Measurements from ENCODE around the gene PRDM9. TPM values are rescaled to one million over a fixed set of nuclear protein-coding genes. Genes with fewer than 3 reads are reported as not detected.
"Not testable (repeated sequence)": the region's sequence is repeated elsewhere in the genome, so short reads cannot be mapped to it uniquely, and the experiment has no call there.

Gene PRDM9
- total RNA-seq, 2 experiments from 2014 or later, result not detected

GRCh38 chr5:23496576-23496975 is 10.8 kb upstream of the PRDM9 start:
- Mint-ChIP-seq H3K4me3 (no peak overlapping the region), H3K27me3 (no peaks in the 10 kb centered on the region), H3K9me3 (ENCODE audit: low read depth) (peaks cover 9% of the 10 kb centered on the region), H3K4me1 (no peaks in the 10 kb centered on the region), H3K36me3 (no peaks in the 10 kb centered on the region), H3K27ac (no peak overlapping the region)
- CTCF ChIA-PET, result no interaction called here
- no peak for ATAC-seq
- DNase-seq, result no peak

GRCh38 chr5:23506329-23507236 is 826 bp upstream of the PRDM9 start:
- ATAC-seq (no peak), DNase-seq (no peak)
- Mint-ChIP-seq H3K27ac (no peak overlapping the region), H3K27me3 (no peaks in the 10 kb centered on the region), H3K36me3 (peaks cover 2% of the 10 kb centered on the region), H3K4me3 (no peak overlapping the region), H3K9me3 (ENCODE audit: low read depth) (peaks cover 16% of the 10 kb centered on the region), H3K4me1 (no peaks in the 10 kb centered on the region)
- CTCF ChIA-PET, result no interaction called here

GRCh38 chr5:23510434-23510833 is 3.0 kb downstream of the PRDM9 start:
- CTCF ChIA-PET, H3K27me3 Mint-ChIP-seq: not testable (repeated sequence)

GRCh38 chr5:23522553-23522952 is 15.1 kb downstream of the PRDM9 start:
- Mint-ChIP-seq H3K4me1 (no peaks in the 10 kb centered on the region), H3K36me3 (no peaks in the 10 kb centered on the region), H3K27ac (no peak overlapping the region), H3K27me3 (no peaks in the 10 kb centered on the region), H3K9me3 (ENCODE audit: low read depth) (peaks cover 4% of the 10 kb centered on the region), H3K4me3 (no peak overlapping the region)
- ATAC-seq (no peak), DNase-seq (no peak)
- CTCF ChIA-PET, result no interaction called here

More at GRCh38 chr5:23510434-23510833, 3.0 kb downstream of the PRDM9 start:
- H3K4me3 Mint-ChIP-seq, H3K4me1 Mint-ChIP-seq, DNase-seq, H3K36me3 Mint-ChIP-seq, H3K27ac Mint-ChIP-seq, ATAC-seq: not testable (repeated sequence)
- H3K9me3 Mint-ChIP-seq (ENCODE audit: low read depth), result peaks cover 15% of the 10 kb centered on the region

DNA sequence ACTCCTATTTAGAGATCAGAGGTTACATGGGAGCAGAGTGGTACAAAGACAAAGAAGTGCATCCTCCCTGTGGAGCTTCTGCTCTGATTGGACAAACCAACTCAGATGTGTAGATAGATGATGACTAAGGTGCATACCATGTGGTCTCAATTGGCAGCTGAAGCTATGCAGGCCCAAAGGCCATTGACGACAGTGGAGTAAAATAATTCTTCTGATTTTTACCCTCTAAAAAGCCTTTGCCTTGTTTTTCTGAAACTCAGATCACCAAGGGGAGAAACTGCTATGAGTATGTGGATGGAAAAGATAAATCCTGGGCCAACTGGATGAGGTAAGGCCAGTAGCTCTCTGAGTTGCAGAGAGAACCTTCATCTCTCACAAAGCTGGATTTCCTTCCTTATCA is 15.6 kb downstream of the PRDM9 start:
- H3K9me3 Mint-ChIP-seq (ENCODE audit: low read depth), result peaks cover 4% of the 10 kb centered on the region
- CTCF ChIA-PET, result no interaction called here

GRCh38 chr5:23523998-23524397 is 16.6 kb downstream of the PRDM9 start:
- Mint-ChIP-seq H3K9me3 (ENCODE audit: low read depth) (peaks cover 7% of the 10 kb centered on the region), H3K36me3 (no peaks in the 10 kb centered on the region), H3K27me3 (no peaks in the 10 kb centered on the region), H3K27ac (no peak overlapping the region), H3K4me3 (no peak overlapping the region), H3K4me1 (no peaks in the 10 kb centered on the region)
- ATAC-seq, result no peak
- CTCF ChIA-PET, result no interaction called here
- DNase-seq, result no peak

More for the DNA sequence above, 15.6 kb downstream of the PRDM9 start:
- DNase-seq (no peak), ATAC-seq (no peak)
- Mint-ChIP-seq H3K4me1 (no peaks in the 10 kb centered on the region), H3K27ac (no peak overlapping the region), H3K27me3 (no peaks in the 10 kb centered on the region), H3K4me3 (no peak overlapping the region), H3K36me3 (no peaks in the 10 kb centered on the region)

DNA sequence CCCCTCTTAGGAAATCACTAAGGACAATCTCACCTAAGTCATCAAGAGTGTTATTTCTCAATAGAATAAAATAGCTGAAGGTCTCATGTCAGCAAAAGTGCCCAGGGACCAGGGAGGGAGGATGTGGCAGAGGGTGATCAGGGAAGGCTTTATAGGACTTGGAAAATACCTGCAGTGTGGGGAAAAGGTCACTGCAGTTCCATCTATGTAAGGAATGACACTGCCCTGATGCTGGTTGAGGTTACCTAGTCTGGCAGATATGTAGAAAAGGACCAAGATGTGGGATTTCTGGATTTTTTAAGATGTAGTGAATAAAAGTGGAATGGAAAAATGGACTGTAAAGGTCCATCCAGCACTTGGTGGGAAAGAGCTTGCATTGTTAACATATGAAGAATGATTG is 18.3 kb downstream of the PRDM9 start:
- no peaks in the 10 kb centered on the region for H3K4me1 Mint-ChIP-seq
- H3K9me3 Mint-ChIP-seq (ENCODE audit: low read depth), result peaks cover 3% of the 10 kb centered on the region
- DNase-seq (no peak), ATAC-seq (no peak)
- no peak overlapping the region for H3K4me3 Mint-ChIP-seq
- H3K27ac Mint-ChIP-seq, result no peak overlapping the region
- no peaks in the 10 kb centered on the region for H3K27me3 Mint-ChIP-seq
- CTCF ChIA-PET, result no interaction called here
- no peaks in the 10 kb centered on the region for H3K36me3 Mint-ChIP-seq

DNA sequence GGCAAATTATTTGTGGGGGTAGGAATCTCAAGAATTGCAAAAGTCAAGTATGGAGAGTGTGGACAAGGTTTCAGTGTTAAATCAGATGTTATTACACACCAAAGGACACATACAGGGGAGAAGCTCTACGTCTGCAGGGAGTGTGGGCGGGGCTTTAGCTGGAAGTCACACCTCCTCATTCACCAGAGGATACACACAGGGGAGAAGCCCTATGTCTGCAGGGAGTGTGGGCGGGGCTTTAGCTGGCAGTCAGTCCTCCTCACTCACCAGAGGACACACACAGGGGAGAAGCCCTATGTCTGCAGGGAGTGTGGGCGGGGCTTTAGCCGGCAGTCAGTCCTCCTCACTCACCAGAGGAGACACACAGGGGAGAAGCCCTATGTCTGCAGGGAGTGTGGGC is 19.2 kb downstream of the PRDM9 start:
- H3K27me3 Mint-ChIP-seq; H3K36me3 Mint-ChIP-seq; H3K4me3 Mint-ChIP-seq; H3K4me1 Mint-ChIP-seq; DNase-seq; CTCF ChIA-PET; H3K9me3 Mint-ChIP-seq (ENCODE audit: low read depth); ATAC-seq; H3K27ac Mint-ChIP-seq: not testable (repeated sequence)

DNA sequence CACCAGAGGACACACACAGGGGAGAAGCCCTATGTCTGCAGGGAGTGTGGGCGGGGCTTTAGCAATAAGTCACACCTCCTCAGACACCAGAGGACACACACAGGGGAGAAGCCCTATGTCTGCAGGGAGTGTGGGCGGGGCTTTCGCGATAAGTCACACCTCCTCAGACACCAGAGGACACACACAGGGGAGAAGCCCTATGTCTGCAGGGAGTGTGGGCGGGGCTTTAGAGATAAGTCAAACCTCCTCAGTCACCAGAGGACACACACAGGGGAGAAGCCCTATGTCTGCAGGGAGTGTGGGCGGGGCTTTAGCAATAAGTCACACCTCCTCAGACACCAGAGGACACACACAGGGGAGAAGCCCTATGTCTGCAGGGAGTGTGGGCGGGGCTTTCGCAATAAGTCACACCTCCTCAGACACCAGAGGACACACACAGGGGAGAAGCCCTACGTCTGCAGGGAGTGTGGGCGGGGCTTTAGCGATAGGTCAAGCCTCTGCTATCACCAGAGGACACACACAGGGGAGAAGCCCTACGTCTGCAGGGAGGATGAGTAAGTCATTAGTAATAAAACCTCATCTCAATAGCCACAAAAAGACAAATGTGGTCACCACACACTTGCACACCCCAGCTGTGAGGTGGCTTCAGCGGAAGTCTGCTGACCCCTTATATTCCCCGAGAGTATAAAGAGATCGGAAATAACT is 20.0 kb downstream of the PRDM9 start:
- H3K36me3 Mint-ChIP-seq, H3K4me3 Mint-ChIP-seq, H3K4me1 Mint-ChIP-seq: not testable (repeated sequence)

DNA sequence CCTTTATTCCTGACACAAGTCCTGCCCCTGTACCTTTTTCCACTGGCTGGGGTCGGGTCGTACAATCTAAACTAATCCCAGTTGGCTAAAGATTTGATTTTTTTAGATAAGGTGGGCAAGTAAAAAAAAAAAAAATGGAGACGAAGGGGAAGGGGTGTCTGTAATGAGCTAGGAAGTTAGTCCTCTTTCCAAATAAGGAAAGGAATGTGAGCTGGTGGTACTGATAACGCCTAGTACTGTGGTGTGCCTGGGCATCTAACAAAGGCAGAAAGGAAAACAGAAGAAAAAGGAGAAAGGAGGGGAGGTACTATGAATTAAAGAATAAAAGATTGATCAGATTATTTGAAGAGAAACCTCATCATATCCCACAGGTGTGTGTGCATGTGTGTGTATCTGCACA is 21.3 kb downstream of the PRDM9 start:
- DNase-seq (no peak), ATAC-seq (no peak)
- Mint-ChIP-seq H3K27me3 (no peaks in the 10 kb centered on the region), H3K27ac (no peak overlapping the region), H3K36me3 (no peaks in the 10 kb centered on the region), H3K9me3 (ENCODE audit: low read depth) (peaks cover 3% of the 10 kb centered on the region), H3K4me3 (no peak overlapping the region), H3K4me1 (no peaks in the 10 kb centered on the region)
- CTCF ChIA-PET, result no interaction called here

More for the DNA sequence above, 20.0 kb downstream of the PRDM9 start:
- CTCF ChIA-PET; ATAC-seq; H3K27ac Mint-ChIP-seq; DNase-seq; H3K27me3 Mint-ChIP-seq; H3K9me3 Mint-ChIP-seq (ENCODE audit: low read depth): not testable (repeated sequence)

- Mint-ChIP-seq H3K36me3 (no peaks in the 10 kb centered on the region), H3K27ac (no peak overlapping the region), H3K4me3 (no peak overlapping the region), H3K27me3 (no peaks in the 10 kb centered on the region), H3K4me1 (no peaks in the 10 kb centered on the region), H3K9me3 (ENCODE audit: low read depth) (peaks cover 3% of the 10 kb centered on the region)
- CTCF ChIA-PET, result no interaction called here
- ATAC-seq, result no peak
- no peak for DNase-seq
Measured at GRCh38 chr5:23530571-23530970, 23.2 kb downstream of the PRDM9 start.

GRCh38 chr5:23571059-23571458 is 63.6 kb downstream of the PRDM9 start:
- Mint-ChIP-seq H3K27me3 (no peaks in the 10 kb centered on the region), H3K36me3 (no peaks in the 10 kb centered on the region), H3K9me3 (ENCODE audit: low read depth) (peaks cover 3% of the 10 kb centered on the region), H3K4me1 (no peaks in the 10 kb centered on the region), H3K27ac (no peak overlapping the region), H3K4me3 (no peak overlapping the region)
- no peak for DNase-seq
- CTCF ChIA-PET, result no interaction called here
- no peak for ATAC-seq

Data from activated CD8-positive, alpha-beta memory T cell treated with anti-CD3 and anti-CD28 coated beads, Interleukin-2, amount 10 ng/mL, durations not matched to agents 7 days and 5 days (primary cell).